GM12878 (cell line): ENCODE measurements around the gene CRAMP1.

ENCODE experiments used
- CTCF ChIP-seq, 3 experiments: IDR thresholded peaks in 2 of 3; conservative IDR thresholded peaks in 1 of 3; 2 replicates each; pipeline ENCODE4 v1.5.1; 2011; ENCODE audit warnings: low read depth in 3 of 3, low read length in 3 of 3, mild to moderate bottlenecking in 3 of 3, control low read depth in 2 of 3, moderate library complexity in 2 of 3, inconsistent platforms in 1 of 3, mixed read lengths in 1 of 3; ENCODE audit not compliant: control insufficient read depth in 2 of 3, insufficient read depth in 1 of 3; ENCODE audit errors: extremely low read depth in 1 of 3
- EZH2 ChIP-seq: IDR thresholded peaks from 2 replicates; pipeline ENCODE4 v1.6.1; 2012; ENCODE audit warnings: low read depth, mild to moderate bottlenecking, control low read depth, inconsistent platforms, low read length, borderline replicate concordance; ENCODE audit not compliant: control insufficient read depth
- POLR2A ChIP-seq: IDR thresholded peaks from 2 replicates; pipeline ENCODE4 v1.6.1; 2011; ENCODE audit warnings: low read depth, mild to moderate bottlenecking, low read length
- SIN3A ChIP-seq: IDR thresholded peaks from 2 replicates; pipeline ENCODE4 v1.6.1; 2012; ENCODE audit warnings: low read depth, low read length, improper control_type of control experiment
- SP1 ChIP-seq: IDR thresholded peaks from one replicate; pipeline ENCODE4 v1.6.1; 2011; ENCODE audit warnings: low read depth, low read length
- TARDBP ChIP-seq: IDR thresholded peaks from 2 replicates; pipeline ENCODE4 v1.6.1; 2016; ENCODE audit warnings: borderline replicate concordance
- ZNF24 ChIP-seq: fragments of 450-650 bp; IDR thresholded peaks from 2 replicates; pipeline ENCODE4 v1.6.1; 2017; ENCODE audit warnings: antibody characterized with exemption, mild to moderate bottlenecking

DNA sequence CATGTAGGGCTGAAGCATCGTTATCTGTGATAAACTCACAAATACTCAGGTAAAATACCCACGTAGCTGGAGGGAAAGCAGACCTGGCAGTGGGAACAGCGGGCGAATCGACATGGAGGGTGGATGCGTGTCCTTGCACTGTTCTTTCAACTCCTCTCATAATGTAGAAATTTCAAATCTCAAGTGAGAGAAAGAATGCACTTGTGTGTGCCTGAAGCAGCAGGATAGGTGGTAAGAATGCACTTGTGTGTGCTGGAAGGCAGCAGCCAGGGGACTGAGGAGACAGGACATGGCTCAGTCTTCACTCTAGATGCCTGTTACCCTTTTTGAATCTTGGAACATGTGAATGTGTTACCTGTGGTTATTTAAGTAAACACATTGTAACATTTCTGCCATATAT, 10.7 kb upstream of the CRAMP1 start:
- no peak for TF ChIP-seq CTCF (IDR thresholded peaks at IDR 0.05 in 2 of 3, conservative IDR thresholded peaks at IDR 0.05 in 1 of 3; ENCODE audit: control insufficient read depth in 2 of 3, extremely low read depth in 1 of 3, insufficient read depth in 1 of 3, low read depth in 3 of 3, low read length in 3 of 3)
- TF ChIP-seq EZH2: no peak
- TF ChIP-seq TARDBP: no peak
- TF ChIP-seq SIN3A: no peak
- TF ChIP-seq SP1: no peak
- TF ChIP-seq POLR2A: no peak
- TF ChIP-seq ZNF24: no peak
